ENCODE data around the gene IFI30. TPM values are rescaled to one million over a fixed set of nuclear protein-coding genes. Genes with fewer than 3 reads are reported as not detected.

IFI30 gene
- total RNA-seq: 9.3 TPM in 1 of 2 replicates, not detected in the other

DNA sequence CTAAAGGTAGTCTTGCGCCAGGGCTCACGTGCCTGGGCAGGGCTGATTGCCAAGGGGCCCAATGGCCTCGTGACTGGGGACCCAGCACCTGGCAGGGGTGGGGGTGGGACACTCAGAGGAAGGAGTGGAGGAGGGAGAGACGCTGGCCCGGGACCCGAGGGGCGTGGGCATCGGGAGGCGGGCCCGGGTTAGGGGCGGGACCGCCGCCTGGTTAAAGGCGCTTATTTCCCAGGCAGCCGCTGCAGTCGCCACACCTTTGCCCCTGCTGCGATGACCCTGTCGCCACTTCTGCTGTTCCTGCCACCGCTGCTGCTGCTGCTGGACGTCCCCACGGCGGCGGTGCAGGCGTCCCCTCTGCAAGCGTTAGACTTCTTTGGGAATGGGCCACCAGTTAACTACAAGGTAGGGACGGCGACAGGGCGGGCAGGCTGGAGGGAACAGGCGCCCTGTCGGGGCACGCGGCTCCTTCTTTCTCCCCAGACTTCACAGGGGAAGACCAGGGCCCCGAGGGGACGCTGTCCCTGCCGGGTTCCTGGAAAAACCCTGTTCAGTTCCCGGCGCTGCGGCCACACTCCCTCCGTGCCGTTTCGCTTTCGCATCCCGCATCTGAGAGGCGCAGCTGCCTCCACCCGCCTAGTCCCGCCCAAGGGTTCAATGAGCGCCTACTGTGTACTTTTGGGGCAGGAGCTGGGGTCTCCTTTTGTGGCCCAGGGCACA, at the start of gene IFI30:
TSS of gene IFI30 (plus strand) at position 242 of the 717 bp plus-strand sequence. CDS start at position 271, 29 bp downstream.

GRCh38 chr19:18152817-18153555, 20.6 kb upstream of the IFI30 start, which contains the start of gene PIK3R2:
Gene PIK3R2, plus strand, starts transcription at chr19:18153163. Its CDS starts 2,717 bp downstream, at chr19:18155880.

DNA sequence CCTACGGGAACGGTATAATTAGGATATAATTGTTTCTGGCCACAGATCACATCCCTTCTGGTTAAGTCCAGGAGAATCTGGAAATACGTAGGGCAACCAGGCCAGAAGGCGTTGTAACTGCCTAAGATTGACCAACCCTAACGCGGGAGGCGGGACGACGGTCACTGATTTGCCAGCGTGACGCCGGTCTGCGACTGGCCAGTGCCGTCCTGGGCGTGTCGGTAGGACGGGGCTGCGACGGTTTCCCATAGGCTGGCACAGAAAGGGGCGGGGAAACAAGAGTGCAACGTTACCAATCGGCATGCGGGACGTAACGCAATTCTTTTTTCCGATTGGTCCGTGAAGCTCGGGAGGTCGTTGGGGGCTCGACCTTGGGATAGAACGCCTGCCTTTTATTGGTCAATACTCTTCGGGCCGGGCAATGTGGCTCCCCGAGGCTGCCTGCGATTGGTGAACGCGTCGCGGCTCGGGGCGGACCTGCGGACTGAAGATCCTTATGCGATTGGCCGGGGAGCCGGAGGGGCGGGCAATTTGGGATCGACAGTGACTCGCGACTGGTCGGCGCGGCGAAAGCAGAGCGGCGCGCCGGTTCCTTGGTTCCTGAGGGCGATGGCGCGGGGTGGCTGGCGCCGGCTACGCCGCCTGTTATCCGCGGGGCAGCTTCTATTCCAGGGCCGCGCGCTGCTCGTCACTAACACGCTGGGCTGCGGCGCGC, 19.2 kb downstream of the IFI30 start, which contains the start of gene MPV17L2:
TSS of gene MPV17L2 (plus strand) at position 546 of the 715 bp plus-strand sequence. CDS start at position 610, 64 bp downstream.

GRCh38 chr19:18203863-18204393, 30.3 kb downstream of the IFI30 start, which contains the start of gene RAB3A:
Gene RAB3A, minus strand, starts transcription at chr19:18204042. Its CDS starts 1,302 bp downstream, at chr19:18202740.

DNA sequence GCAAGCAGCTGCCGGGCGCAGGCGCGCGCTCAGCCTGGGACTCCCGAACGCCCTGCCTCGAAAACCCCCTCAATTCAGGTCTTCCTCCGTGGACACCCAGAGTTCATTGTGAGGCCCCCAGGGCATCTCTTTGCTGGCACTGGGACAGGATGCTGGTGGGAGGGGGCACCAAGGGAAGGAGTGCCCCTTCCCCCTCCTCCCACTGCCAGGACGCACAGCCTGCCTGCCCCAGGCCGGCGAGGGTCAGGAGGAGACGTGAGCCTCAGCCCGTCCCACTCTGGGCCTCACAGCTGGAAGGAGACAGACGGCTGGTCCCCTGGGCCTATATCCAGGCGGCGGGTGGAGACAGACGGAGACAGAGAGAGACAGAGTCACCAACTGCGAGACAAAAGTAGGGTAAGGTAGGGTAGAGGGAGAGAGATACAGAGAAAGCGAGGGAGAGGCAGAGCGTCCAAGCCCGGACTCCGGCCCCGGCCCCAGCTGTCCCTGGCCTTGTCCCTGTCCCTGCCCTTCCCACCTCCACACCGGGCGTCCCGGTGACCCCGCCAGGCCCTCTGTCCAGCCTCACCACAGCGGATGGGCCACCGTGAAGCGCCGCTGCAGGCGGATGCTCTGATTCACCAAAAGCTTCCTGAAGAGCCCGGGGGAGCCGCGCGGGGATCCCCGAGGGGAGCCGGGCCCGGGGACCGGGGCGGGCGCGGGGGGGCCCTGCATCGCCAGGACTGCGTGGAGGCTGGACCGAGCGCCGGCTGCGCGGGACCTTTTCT, 52.3 kb downstream of the IFI30 start, which contains the start of gene PDE4C:
TSS of gene PDE4C (minus strand) at position 737 of the 767 bp plus-strand sequence. CDS start at position 714, 23 bp downstream.

Other genes starting within 250 kb of the IFI30 start
- 89.5 and 98.8 TPM in 2 replicates for gene CCDC124, start 240.8 kb upstream of the IFI30 start, total RNA-seq
- gene KCNN1, start 206.7 kb upstream of the IFI30 start, total RNA-seq: 0.13 and 1.8 TPM in 2 replicates
- 12.9 and 16.9 TPM in 2 replicates for gene ARRDC2, start 165.6 kb upstream of the IFI30 start, total RNA-seq
- gene IL12RB1, start 86.9 kb upstream of the IFI30 start, total RNA-seq: not detected in 2 replicates
- gene MAST3, start 76.0 kb upstream of the IFI30 start, total RNA-seq: 3.5 and 5.9 TPM in 2 replicates
- 20.3 and 35.1 TPM in 2 replicates for gene PIK3R2, start 20.6 kb upstream of the IFI30 start, total RNA-seq
- 26.7 and 39.2 TPM in 2 replicates for gene MPV17L2, start 19.4 kb downstream of the IFI30 start, total RNA-seq
- gene RAB3A, start 30.2 kb downstream of the IFI30 start, total RNA-seq: 1.8 and 14.8 TPM in 2 replicates
- gene PDE4C, start 52.6 kb downstream of the IFI30 start, total RNA-seq: 0.78 and 12.9 TPM in 2 replicates
- gene IQCN, start 100.6 kb downstream of the IFI30 start, total RNA-seq: 0.13 and 1.6 TPM in 2 replicates
- 244 and 252 TPM in 2 replicates for gene JUND, start 107.8 kb downstream of the IFI30 start, total RNA-seq
- 182 and 407 TPM in 2 replicates for gene LSM4, start 149.3 kb downstream of the IFI30 start, total RNA-seq
- gene PGPEP1, start 166.8 kb downstream of the IFI30 start, total RNA-seq: 11.3 and 19.0 TPM in 2 replicates
- 113 and 261 TPM in 2 replicates for gene GDF15, start 212.3 kb downstream of the IFI30 start, total RNA-seq
- not detected in 2 replicates for gene LRRC25, start 223.8 kb downstream of the IFI30 start, total RNA-seq
- gene SSBP4, start 245.6 kb downstream of the IFI30 start, total RNA-seq: 74.0 and 107 TPM in 2 replicates

All from epithelial cell of alveolus of lung (primary cell).